ENCODE results near the gene OR9Q1.

- TF ChIP-seq CTCF (IDR thresholded peaks at IDR 0.05; ENCODE audit: low read depth, low read length) (no peak), MYC (IDR thresholded peaks at IDR 0.05; ENCODE audit: low read depth, low read length) (no peak), POLR2A (IDR thresholded peaks at IDR 0.05; ENCODE audit: extremely low read depth, insufficient read length) (no peak), MAX (IDR thresholded peaks at IDR 0.05; ENCODE audit: low read depth, low read length) (no peak)
Observed at GRCh38 chr11:58060939-58061672, 37.4 kb downstream of the OR9Q1 start.

Measured in NB4 (cell line).